Esophagus squamous epithelium (tissue), 5 donors: ENCODE measurements around the gene LPP. TPM values are rescaled to one million over a fixed set of nuclear protein-coding genes. Genes with fewer than 3 reads are reported as not detected.

Experiments used
- DNase-seq: peaks from one replicate; lab custom pipeline; 2025; lab: John Stamatoyannopoulos, UW
- H3K27ac ChIP-seq, 4 donors: fragments of 200-600 bp; sonication (generic); one replicate each; pipeline ENCODE4 v1.5.1; 2016 to 2019; ENCODE audit warnings: mild to moderate bottlenecking in 1 of 4
- H3K27me3 ChIP-seq, 4 donors: fragments of 200-600 bp; sonication (generic); 1 replicate in 3 of 4; 2 replicates in 1 of 4; pipeline versions ENCODE4 v1.5.1 to v1.6.0; 2017 to 2021; ENCODE audit warnings: antibody characterized with exemption in 1 of 4
- H3K36me3 ChIP-seq, 3 donors: fragments of 200-600 bp; sonication (generic); one replicate each; pipeline ENCODE4 v1.5.1; 2016 to 2019
- H3K4me1 ChIP-seq, 3 donors: fragments of 200-600 bp; sonication (generic); one replicate each; pipeline ENCODE4 v1.5.1; 2017 to 2019
- H3K4me3 ChIP-seq, 4 donors: fragments of 200-600 bp; sonication (generic); 1 replicate in 3 of 4; 2 replicates in 1 of 4; pipeline ENCODE4 v1.5.1; 2016 to 2019; ENCODE audit warnings: mild to moderate bottlenecking in 2 of 4, moderate library complexity in 1 of 4
- H3K9me3 ChIP-seq, 3 donors: fragments of 200-600 bp; sonication (generic); one replicate each; pipeline ENCODE4 v1.5.1; 2016 to 2019
- CTCF ChIP-seq, 6 experiments: fragments of 450-650 bp in 4 of 6; fragments of 200-600 bp in 2 of 6; sonication (generic) in 2 of 6; IDR thresholded peaks; one replicate each; pipeline ENCODE4 v1.5.1; 2016 to 2019; ENCODE audit warnings: antibody characterized with exemption in 6 of 6, mild to moderate bottlenecking in 4 of 6, moderate library complexity in 4 of 6
- POLR2A ChIP-seq, 4 donors: fragments of 450-650 bp; IDR thresholded peaks; one replicate each; pipeline ENCODE4 v1.6.1; 2017; ENCODE audit warnings: antibody characterized with exemption in 4 of 4, mild to moderate bottlenecking in 4 of 4, moderate library complexity in 3 of 4
- WGBS, 2 donors: methylation state at CpG; one replicate each; pipeline ENCODE4 v1.1.5; 2018; 5-methylcytosine and 5-hydroxymethylcytosine counted together
- intact Hi-C: fragments of 100-400 bp; cut with DNase I; formaldehyde crosslinking; loops from one replicate; pipeline ENCODE4 v1.15.0; 2022
- total RNA-seq, 4 donors: library from RNA; depleted of rRNA; stranded (reverse); fragments of >200 nt; gene quantifications; one replicate each; pipeline ENCODE4 v1.1.0, GENCODE V29; 2016
- donor health status: DM: yes; HTN: yes; CAD: no.

Gene LPP
- total RNA-seq, 4 donors from 2014 or later: 41.4 to 369 (median 97.3) TPM

- DNase-seq: no peak
- H3K4me3 ChIP-seq: no peak overlapping the region
- intact Hi-C loops: no loop called here
- TF ChIP-seq POLR2A (IDR thresholded peaks at IDR 0.05) (no peak), CTCF (IDR thresholded peaks at IDR 0.05) (no peak)
- H3K27me3 ChIP-seq: no peaks in the 10 kb centered on the region
- H3K4me1 ChIP-seq: peaks cover 0 to 59% (median 31%) of the 10 kb centered on the region in 3 donors
- no peaks in the 10 kb centered on the region for H3K9me3 ChIP-seq
- WGBS, 2 donors: 51 to 55% methylated on average over 5 of the region's 5 CpGs
- no peaks in the 10 kb centered on the region for H3K36me3 ChIP-seq
- H3K27ac ChIP-seq: peak overlapping the region in 3 of 4 donors; percentile 43 to 57 (median 49)
Observed at GRCh38 chr3:188345223-188345622, 191.3 kb downstream of the LPP start.

GRCh38 chr3:188348435-188349244, 194.7 kb downstream of the LPP start:
- 39 to 46% methylated on average over 9 of the region's 9 CpGs for WGBS, 2 donors
- no peaks in the 10 kb centered on the region for H3K27me3 ChIP-seq
- intact Hi-C loops: no loop called here
- DNase-seq: no peak
- no peaks in the 10 kb centered on the region for H3K9me3 ChIP-seq
- peaks cover 0 to 8% (median 0%) of the 10 kb centered on the region in 3 donors for H3K36me3 ChIP-seq
- H3K27ac ChIP-seq: peak overlapping the region; percentile 12 to 78 (median 46)
- peak overlapping the region in 1 of 4 donors; percentile 13 for H3K4me3 ChIP-seq
- TF ChIP-seq POLR2A (IDR thresholded peaks at IDR 0.05) (no peak), CTCF (IDR thresholded peaks at IDR 0.05) (no peak)
- peaks cover 0 to 54% (median 27%) of the 10 kb centered on the region in 3 donors for H3K4me1 ChIP-seq

GRCh38 chr3:188349351-188349901, 195.5 kb downstream of the LPP start:
- 44 to 64% methylated on average over 7 of the region's 7 CpGs for WGBS, 2 donors
- Histone ChIP-seq H3K4me3 (no peak overlapping the region), H3K27ac (peak overlapping the region in 3 of 4 donors; percentile 12 to 55 (median 55)), H3K9me3 (no peaks in the 10 kb centered on the region), H3K4me1 (peaks cover 0 to 48% (median 27%) of the 10 kb centered on the region in 3 donors), H3K27me3 (no peaks in the 10 kb centered on the region), H3K36me3 (peaks cover 0 to 8% (median 0%) of the 10 kb centered on the region in 3 donors)
- no peak for TF ChIP-seq CTCF (IDR thresholded peaks at IDR 0.05)
- no peak for TF ChIP-seq POLR2A (IDR thresholded peaks at IDR 0.05)
- DNase-seq: no peak
- intact Hi-C loops: no loop called here

- H3K36me3 ChIP-seq: peaks cover 0 to 8% (median 0%) of the 10 kb centered on the region in 3 donors
- intact Hi-C loops: no loop called here
- H3K27me3 ChIP-seq: no peaks in the 10 kb centered on the region
- H3K4me1 ChIP-seq: peaks cover 0 to 45% (median 24%) of the 10 kb centered on the region in 3 donors
- H3K27ac ChIP-seq: peak overlapping the region in 2 of 4 donors; percentile 55
- WGBS, 2 donors: 28 to 38% methylated on average over 4 of the region's 4 CpGs
- DNase-seq: no peak
- TF ChIP-seq CTCF (IDR thresholded peaks at IDR 0.05) (no peak), POLR2A (IDR thresholded peaks at IDR 0.05) (no peak)
- H3K9me3 ChIP-seq: no peaks in the 10 kb centered on the region
- H3K4me3 ChIP-seq: no peak overlapping the region
Observed at GRCh38 chr3:188349933-188350332, 196.0 kb downstream of the LPP start.

GRCh38 chr3:188350961-188351360, 197.0 kb downstream of the LPP start:
- WGBS, 2 donors: 80 to 94% methylated on average over 2 of the region's 2 CpGs
- intact Hi-C loops: no loop called here
- H3K9me3 ChIP-seq: no peaks in the 10 kb centered on the region

More at GRCh38 chr3:188350961-188351360, 197.0 kb downstream of the LPP start:
- H3K27ac ChIP-seq: no peak overlapping the region
- peaks cover 0 to 8% (median 0%) of the 10 kb centered on the region in 3 donors for H3K36me3 ChIP-seq
- TF ChIP-seq POLR2A (IDR thresholded peaks at IDR 0.05): no peak
- no peak for TF ChIP-seq CTCF (IDR thresholded peaks at IDR 0.05)
- no peak for DNase-seq
- H3K4me1 ChIP-seq: peaks cover 0 to 35% (median 18%) of the 10 kb centered on the region in 3 donors
- no peaks in the 10 kb centered on the region for H3K27me3 ChIP-seq
- H3K4me3 ChIP-seq: no peak overlapping the region
